GM18951 (cell line): ENCODE measurements around the gene TLCD3B.

ENCODE experiments used
- POLR2A ChIP-seq: IDR thresholded peaks from 4 replicates; pipeline ENCODE4 v1.6.1; 2011; ENCODE audit warnings: mild to moderate bottlenecking; ENCODE audit not compliant: insufficient read length, insufficient read depth; ENCODE audit errors: extremely low read depth
- in situ Hi-C: fragments of 300-500 bp; cut with MboI; formaldehyde crosslinking; loops from one replicate; pipeline ENCODE4 v1.12.0; 2022; ENCODE audit warnings: low sequenced_read_pairs, mixed read lengths, inconsistent platforms; ENCODE audit not compliant: unreplicated experiment

Gene TLCD3B

GRCh38 chr16:29994600-29995323, 36.3 kb downstream of the TLCD3B start:
- in situ Hi-C loops: no loop called here
- no peak for TF ChIP-seq POLR2A

GRCh38 chr16:29993903-29994599, 37.0 kb downstream of the TLCD3B start:
- TF ChIP-seq POLR2A: no peak
- in situ Hi-C loops: no loop called here

GRCh38 chr16:29993191-29993902, 37.7 kb downstream of the TLCD3B start:
- in situ Hi-C loops: no loop called here
- TF ChIP-seq POLR2A: no peak

DNA sequence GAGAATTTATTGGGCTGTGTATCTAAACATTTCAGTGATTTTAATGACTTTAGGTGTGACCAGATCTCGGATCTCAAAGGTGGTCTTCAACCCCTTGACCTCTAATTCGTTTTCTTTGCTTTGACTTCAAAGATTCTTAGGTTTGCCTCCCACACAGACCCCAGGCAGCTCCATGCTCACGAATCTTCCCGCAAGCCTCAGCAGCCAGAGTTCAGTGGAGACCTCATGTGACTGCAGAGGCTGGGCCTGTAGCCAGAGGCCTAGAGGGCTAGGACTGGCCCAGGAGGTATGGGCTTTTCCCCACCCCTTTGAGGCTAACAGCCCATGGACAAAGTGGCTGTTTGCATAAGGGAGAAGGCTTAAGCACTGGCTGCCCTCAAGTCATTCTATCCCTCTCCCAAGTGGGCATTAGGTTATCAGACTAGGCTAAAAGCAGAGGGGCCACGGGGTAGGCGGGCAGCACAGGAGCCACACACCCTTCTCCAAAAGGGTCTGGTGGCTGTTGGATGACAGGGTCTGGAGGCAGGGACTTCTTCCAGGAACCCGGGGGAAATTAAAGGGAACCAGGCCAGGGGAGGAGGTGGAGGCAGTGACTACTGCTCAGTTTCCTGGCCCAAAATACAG, 38.6 kb downstream of the TLCD3B start:
- in situ Hi-C loops: no loop called here
- no peak for TF ChIP-seq POLR2A

DNA sequence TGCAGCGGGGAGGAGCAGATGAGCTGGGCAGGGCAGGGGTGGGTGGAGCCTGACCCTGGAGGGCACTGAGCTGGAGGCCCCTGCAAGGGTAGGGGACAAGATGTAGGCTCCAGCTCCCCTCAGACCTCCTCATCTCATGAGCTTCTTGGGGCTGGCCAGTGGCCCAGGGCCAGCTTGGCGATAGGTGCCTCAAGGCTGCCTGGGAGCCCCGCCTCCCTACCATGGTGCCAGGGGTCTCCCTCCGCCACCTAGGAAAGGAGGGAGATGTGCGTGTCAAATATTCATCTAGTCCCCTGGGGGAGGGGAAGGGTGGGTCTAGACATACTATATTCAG, 39.5 kb downstream of the TLCD3B start:
- in situ Hi-C loops: no loop called here
- no peak for TF ChIP-seq POLR2A

- no peak for TF ChIP-seq POLR2A
- in situ Hi-C loops: no loop called here
Measured at GRCh38 chr16:29990883-29991570, 40.0 kb downstream of the TLCD3B start.

DNA sequence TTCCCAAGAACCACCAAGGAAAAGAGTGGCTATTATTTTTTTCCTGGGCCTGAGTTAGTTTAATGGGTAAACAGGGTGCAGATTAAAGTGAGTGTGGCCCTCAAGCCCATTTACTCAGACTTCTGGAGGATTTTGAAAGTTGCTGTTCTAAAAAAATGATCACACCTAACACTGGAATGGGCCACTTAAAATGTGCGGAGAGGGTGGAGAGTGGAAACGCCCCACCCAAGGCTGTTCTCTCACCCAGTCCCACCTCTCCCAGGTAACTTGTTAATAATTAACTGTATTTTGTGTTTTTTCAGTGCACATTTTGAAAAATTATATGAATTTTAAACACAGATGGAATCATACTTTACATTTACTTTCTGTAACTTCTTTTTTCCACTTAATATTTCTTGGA, 41.0 kb downstream of the TLCD3B start:
- TF ChIP-seq POLR2A: no peak
- in situ Hi-C loops: no loop called here

- TF ChIP-seq POLR2A: no peak
- in situ Hi-C loops: no loop called here
Measured at GRCh38 chr16:29989111-29989858, 41.8 kb downstream of the TLCD3B start.

- in situ Hi-C loops: no loop called here
- TF ChIP-seq POLR2A: no peak
Measured at GRCh38 chr16:29988346-29989075, 42.6 kb downstream of the TLCD3B start.

DNA sequence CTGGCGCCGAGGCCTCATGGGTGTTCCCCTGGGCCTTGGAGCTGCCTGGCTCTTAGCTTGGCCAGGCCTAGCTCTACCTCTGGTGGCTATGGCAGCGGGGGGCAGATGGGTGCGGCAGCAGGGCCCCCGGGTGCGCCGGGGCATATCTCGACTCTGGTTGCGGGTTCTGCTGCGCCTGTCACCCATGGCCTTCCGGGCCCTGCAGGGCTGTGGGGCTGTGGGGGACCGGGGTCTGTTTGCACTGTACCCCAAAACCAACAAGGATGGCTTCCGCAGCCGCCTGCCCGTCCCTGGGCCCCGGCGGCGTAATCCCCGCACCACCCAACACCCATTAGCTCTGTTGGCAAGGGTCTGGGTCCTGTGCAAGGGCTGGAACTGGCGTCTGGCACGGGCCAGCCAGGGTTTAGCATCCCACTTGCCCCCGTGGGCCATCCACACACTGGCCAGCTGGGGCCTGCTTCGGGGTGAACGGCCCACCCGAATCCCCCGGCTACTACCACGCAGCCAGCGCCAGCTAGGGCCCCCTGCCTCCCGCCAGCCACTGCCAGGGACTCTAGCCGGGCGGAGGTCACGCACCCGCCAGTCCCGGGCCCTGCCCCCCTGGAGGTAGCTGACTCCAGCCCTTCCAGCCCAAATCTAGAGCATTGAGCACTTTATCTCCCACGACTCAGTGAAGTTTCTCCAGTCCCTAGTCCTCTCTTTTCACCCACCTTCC, 43.5 kb downstream of the TLCD3B start:
- in situ Hi-C loops: no loop called here
- no peak for TF ChIP-seq POLR2A

GRCh38 chr16:29986931-29987330, 44.1 kb downstream of the TLCD3B start:
- in situ Hi-C loops: no loop called here
- TF ChIP-seq POLR2A: no peak
